Posterior vena cava (tissue), 2 donors: ENCODE measurements around the gene ITPA. TPM values are rescaled to one million over a fixed set of nuclear protein-coding genes. Genes with fewer than 3 reads are reported as not detected.
"Not testable (repeated sequence)": the region's sequence is repeated elsewhere in the genome, so short reads cannot be mapped to it uniquely, and the experiment has no call there.

ENCODE experiments used
- DNase-seq: peaks from one replicate; pipeline ENCODE4 v3.0.0-alpha.2; 2020; ENCODE audit warnings: low spot score
- intact Hi-C, 2 donors: fragments of 100-400 bp; cut with DNase I; formaldehyde crosslinking; loops; one replicate each; pipeline versions ENCODE4 v1.14.1 to v1.14.2; 2022 to 2023
- total RNA-seq, 2 donors: library from RNA; stranded (reverse); fragmentation: NEBNext Ultra II Directional; extraction: Animal tissue kit (Norgen Biotek cat#: 25700); gene quantifications; one replicate each; pipeline ENCODE4 v1.2.1, GENCODE V29; 2021
- donor health status: DM: yes; HTN: yes; CAD: no.
- donor health status: DM: yes; HTN: yes; CAD: no.

The ITPA gene
- total RNA-seq, 2 donors from 2014 or later: 31.1 to 33.7 TPM

GRCh38 chr20:3172126-3172932 is 37.0 kb upstream of the ITPA start:
- intact Hi-C loops: no loop called here
- peak; percentile 62 for DNase-seq

DNA sequence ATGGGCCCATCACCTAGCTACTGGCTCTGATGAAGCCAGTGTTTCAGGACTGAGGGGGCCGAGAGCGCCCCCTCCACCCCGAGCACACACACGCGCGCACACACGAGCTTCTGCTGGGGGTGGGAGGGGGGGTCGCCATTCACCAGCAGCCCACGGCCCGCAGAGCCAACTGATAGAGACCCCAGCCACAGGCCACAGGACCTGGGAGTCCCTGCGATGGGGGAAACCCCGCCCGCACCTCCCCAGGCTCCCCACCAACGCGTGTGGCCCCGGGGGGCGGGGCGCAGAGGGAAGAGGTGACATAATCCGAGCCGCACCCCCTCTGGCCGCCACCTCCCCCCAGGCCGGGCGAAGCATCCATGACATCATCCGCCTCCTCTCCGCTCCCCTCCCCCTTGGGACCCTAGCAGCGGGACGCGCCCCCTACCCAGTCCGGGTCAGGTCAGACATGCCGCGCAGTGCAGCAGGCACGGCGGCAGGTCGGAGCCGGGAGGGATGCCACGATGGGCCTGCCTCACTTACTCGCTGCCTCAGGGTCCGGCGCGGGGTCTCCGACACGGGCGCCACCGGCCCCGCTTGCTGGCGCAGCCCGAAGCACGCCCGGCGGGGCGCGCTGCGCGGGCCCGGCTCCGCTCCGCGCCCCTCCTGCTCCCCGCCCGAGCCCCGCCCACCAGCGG is 36.2 kb upstream of the ITPA start, which contains the start of gene LZTS3:
LZTS3 (minus strand) TSS at position 617 of the 677 bp plus-strand sequence. CDS start 6,386 bp downstream, outside the sequence.
- intact Hi-C loops: no loop called here

GRCh38 chr20:3173610-3174441 is 35.5 kb upstream of the ITPA start:
- intact Hi-C loops: no loop called here
- peak; percentile 95 for DNase-seq

More for the DNA sequence above, 36.2 kb upstream of the ITPA start, which contains the start of gene LZTS3:
- peak; percentile 91 for DNase-seq

DNA sequence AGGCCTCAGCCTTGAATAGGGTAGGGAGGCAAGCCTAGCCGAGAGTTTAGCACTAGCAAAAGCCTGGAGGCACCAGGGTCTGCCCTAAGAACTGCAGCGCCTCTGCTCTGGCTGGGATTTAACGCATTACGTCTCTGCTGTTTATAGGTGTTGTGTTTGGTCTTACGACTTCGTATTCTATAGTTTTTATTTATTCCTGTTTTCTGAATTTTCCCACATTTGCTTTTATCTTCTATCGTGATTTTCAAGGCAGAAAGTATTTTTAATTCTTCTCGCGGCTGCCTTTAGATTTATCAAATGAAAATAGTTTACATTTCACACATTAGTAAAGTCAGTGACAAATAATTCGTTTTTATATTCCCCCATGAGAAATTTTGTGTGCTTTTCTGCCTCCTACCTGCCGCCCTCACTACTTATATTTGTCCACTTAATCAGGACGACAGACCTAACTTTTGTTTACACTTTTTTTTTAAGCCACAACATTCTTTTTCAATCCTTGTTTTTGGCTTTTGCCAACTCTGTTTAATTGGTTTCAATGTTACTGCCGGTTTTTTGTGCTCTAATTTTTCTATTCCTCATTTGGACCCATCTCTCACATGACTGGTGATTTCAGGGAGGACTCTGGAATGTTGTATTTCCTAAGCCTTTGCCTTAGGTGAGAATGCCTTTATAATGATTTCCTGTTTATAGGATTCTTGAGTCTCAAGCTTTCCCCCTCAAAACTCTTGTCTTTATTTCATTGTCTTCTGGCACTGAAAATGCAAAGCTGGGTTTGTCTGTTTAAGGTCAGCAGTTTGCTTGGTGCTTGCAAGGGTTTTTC is 34.6 kb upstream of the ITPA start:
- intact Hi-C loops: no loop called here
- no peak for DNase-seq

- no peak for DNase-seq
- intact Hi-C loops: no loop called here
These were observed 34.0 kb upstream of the ITPA start for GRCh38 chr20:3175270-3175669.

- DNase-seq: peak; percentile 17
- intact Hi-C loops: no loop called here
These were observed 31.4 kb upstream of the ITPA start for GRCh38 chr20:3177746-3178485.

DNA sequence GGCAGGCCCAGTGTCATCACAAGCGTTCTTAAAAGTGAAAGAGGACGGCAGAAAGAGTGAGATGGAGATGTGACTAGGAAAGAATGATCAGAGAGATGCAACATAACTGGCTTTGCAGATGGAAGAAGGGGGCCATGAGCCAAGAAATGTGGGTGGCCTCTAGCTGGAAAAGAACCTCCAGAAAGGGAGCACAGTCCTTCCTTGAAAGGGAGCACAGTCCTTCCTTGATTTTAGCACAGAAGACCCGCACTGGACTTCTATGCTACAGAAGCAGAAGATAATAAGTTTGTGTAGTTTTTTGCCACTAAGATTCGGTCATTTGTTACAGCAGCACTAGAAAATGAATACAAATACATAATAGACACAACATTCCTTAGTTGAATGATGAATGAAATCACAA is 29.0 kb upstream of the ITPA start:
- DNase-seq: no peak
- intact Hi-C loops: no loop called here

- intact Hi-C loops: no loop called here
- no peak for DNase-seq
These were observed 28.0 kb upstream of the ITPA start for GRCh38 chr20:3181270-3181669.

DNA sequence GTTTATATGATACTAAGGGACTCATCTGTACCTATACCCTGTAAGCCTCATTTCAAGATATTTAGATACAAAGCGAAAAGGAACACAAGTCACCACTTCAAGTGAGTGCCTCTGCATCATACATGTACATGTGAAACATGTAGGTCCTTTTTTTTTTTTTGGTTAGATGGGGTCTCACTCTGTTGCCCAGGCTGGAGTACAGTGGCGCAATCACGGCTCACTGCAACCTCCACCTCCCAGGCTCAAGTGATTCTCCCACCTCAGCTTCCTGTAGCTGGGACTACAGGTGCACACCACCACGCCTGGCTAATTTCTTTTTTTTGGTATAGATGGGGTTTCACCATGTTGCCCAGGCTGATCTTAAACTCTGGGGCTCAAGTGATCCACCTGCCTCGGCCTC is 26.9 kb upstream of the ITPA start:
- DNase-seq, intact Hi-C loops: not testable (repeated sequence)

DNA sequence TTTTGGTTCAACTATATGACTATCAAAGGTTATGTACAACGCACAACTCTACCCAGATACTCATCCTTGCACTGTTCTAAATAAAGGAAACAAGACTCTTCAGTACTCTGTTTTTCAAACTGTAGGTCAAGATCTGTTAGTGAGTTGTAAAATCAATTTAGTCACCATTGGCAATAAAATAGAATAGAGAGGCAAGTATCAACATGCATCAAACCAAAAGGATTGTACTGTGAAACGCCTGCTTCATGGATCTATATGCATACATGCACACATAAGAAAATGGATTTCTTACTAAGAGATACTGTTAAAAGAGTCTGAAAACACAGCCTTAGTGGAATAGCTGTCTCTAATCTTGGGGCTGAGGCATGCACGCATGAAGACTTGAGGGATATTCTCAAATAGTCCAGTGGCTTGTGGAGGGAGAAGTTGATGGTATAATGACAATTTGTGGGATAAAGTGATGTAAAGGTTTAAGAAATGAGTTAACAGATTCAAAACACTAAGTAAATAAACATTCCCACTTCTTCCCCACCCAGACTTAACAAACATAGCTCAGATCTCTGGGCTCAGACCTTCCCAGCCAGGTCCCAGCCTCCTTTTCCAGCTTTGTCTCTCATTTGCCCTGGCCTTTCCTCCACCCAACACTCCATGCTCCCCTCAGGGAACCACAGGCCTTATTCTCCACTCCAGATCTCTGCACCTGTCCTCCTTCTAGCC is 25.2 kb upstream of the ITPA start:
- no peak for DNase-seq

GRCh38 chr20:3187861-3188260 is 21.4 kb upstream of the ITPA start:
- DNase-seq, intact Hi-C loops: not testable (repeated sequence)

More for the DNA sequence above, 25.2 kb upstream of the ITPA start:
- intact Hi-C loops: no loop called here

DNA sequence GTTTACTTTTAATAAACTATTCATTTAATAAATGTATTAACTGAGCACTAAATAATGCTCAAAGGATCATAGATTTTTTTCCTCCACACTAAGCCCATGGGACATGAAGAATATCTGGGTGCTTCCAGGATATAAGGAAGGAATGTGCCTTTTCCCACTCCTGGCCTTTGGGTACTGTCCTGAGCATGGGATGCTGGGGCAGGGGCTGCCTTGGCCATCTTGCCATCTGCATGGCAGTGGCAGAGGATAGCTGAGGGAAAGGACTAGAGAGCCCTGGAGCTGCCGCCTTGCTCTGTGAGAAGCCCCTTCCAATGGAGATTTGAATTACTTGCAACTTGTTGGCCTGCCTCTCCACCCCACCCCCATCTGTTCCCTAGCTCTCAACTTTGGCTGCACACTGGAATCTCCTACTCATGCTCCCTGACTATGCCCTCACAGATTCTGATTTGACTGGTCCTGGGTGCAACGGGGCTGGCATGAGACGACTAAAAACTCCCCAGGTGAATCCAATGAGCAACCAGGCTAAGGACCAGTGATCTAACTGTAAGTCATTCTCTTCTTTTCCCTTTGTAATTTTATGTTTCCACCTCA is 20.4 kb upstream of the ITPA start:
- DNase-seq: no peak
- intact Hi-C loops: no loop called here

GRCh38 chr20:3189561-3190131 is 19.7 kb upstream of the ITPA start:
- intact Hi-C loops: loop anchor here in 1 of 2 donors (10.0 kb wide), 1 partner anchor 1685 kb away; no protein-coding TSS in a partner anchor
- DNase-seq: no peak

GRCh38 chr20:3190681-3191111 is 18.6 kb upstream of the ITPA start:
- DNase-seq: no peak
- intact Hi-C loops: loop anchor here in 1 of 2 donors (10.0 kb wide), 1 partner anchor 1684 kb away; no protein-coding TSS in a partner anchor

GRCh38 chr20:3192226-3193015 is 16.9 kb upstream of the ITPA start:
- DNase-seq: no peak
- intact Hi-C loops: loop anchor here in 1 of 2 donors (10.0 kb wide), 1 partner anchor 1682 kb away; no protein-coding TSS in a partner anchor
